GM12878 (cell line): ENCODE measurements around the gene ZNF771. TPM values are rescaled to one million over a fixed set of nuclear protein-coding genes. Genes with fewer than 3 reads are reported as not detected.

Experiments
- ATAC-seq: fragments of 200-7000 bp; cut with Tn5 transposase; 3 replicates; pipeline ENCODE4 v1.9.1; 2020; ENCODE audit warnings: mild to moderate bottlenecking, moderate library complexity
- BruUV-seq: library from RNA; stranded (reverse); fragments of 400-500 nt; replicated peaks from 2 replicates; lab custom pipeline; 2021; lab: Mats Ljungman, UMichigan
- CTCF ChIA-PET: fragments of 300-600 bp; sonication (Branson Sonifier 250); formaldehyde crosslinking; extraction: SDS; loops from one replicate; lab custom pipeline; 2021; ENCODE audit warnings: inconsistent platforms; lab: Yijun Ruan, JAX
- POLR2A ChIA-PET: fragments of 350-600 bp; formaldehyde crosslinking; extraction: SDS; loops from one replicate; lab custom pipeline; 2021; ENCODE audit warnings: inconsistent platforms; lab: Charles Lee
- RAD21 ChIA-PET: fragments of 300-600 bp; sonication (Branson Sonifier 250); formaldehyde crosslinking; loops from one replicate; lab custom pipeline; 2023; ENCODE audit warnings: antibody characterized with exemption; ENCODE audit not compliant: unreplicated experiment; lab: Charles Lee
- SMC1A ChIA-PET: fragments of 300-600 bp; sonication (Branson Sonifier 250); formaldehyde crosslinking; loops from one replicate; lab custom pipeline; 2023; ENCODE audit not compliant: unreplicated experiment, uncharacterized antibody; lab: Charles Lee
- DNase-seq: peaks from one replicate; pipeline ENCODE4 v3.0.0-alpha.2; 2011; ENCODE audit warnings: low read depth, low spot score
- FAIRE-seq: peaks from 3 replicates; lab custom pipeline; 2011; peaks lifted over from hg19 to GRCh38; lab: Jason Lieb, UNC
- H2AFZ ChIP-seq: 2 replicates; pipeline ENCODE4 v1.6.0; 2011; ENCODE audit warnings: low read depth, low read length, control low read depth; ENCODE audit not compliant: control insufficient read depth
- H3K27ac ChIP-seq: 2 replicates; pipeline ENCODE4 v1.5.1; 2011; ENCODE audit warnings: control low read depth; ENCODE audit not compliant: control insufficient read depth, insufficient read depth
- H3K27me3 ChIP-seq, 2 experiments: replicated peaks in 1 of 2; 2 replicates each; pipeline versions ENCODE4 v1.6.0 to v1.6.1; 2011; ENCODE audit warnings: low read length in 1 of 2; ENCODE audit not compliant: control insufficient read depth in 2 of 2, insufficient read depth in 2 of 2
- H3K36me3 ChIP-seq, 2 experiments: 2 replicates each; pipeline ENCODE4 v1.5.1; 2011; ENCODE audit warnings: low read length in 1 of 2; ENCODE audit not compliant: control insufficient read depth in 2 of 2, insufficient read depth in 2 of 2
- H3K4me1 ChIP-seq: 2 replicates; pipeline ENCODE4 v1.6.1; 2011; ENCODE audit warnings: mild to moderate bottlenecking, low read length, moderate library complexity, mixed read lengths; ENCODE audit not compliant: control insufficient read depth, insufficient read depth
- H3K4me2 ChIP-seq: 2 replicates; pipeline ENCODE4 v1.6.0; 2011; ENCODE audit warnings: control low read depth; ENCODE audit not compliant: control insufficient read depth, insufficient read depth
- H3K4me3 ChIP-seq: fragments of 200-600 bp; sonication (generic); 2 replicates; pipeline ENCODE4 v1.5.1; 2016
- H3K79me2 ChIP-seq: 2 replicates; pipeline ENCODE4 v1.6.0; 2011; ENCODE audit warnings: low read length; ENCODE audit not compliant: control insufficient read depth, insufficient read depth
- H3K9ac ChIP-seq: 2 replicates; pipeline ENCODE4 v1.8.0; 2011; ENCODE audit warnings: low read length, control low read depth, mixed read lengths; ENCODE audit not compliant: control insufficient read depth, insufficient read depth
- H3K9me3 ChIP-seq: replicated peaks from 3 replicates; pipeline ENCODE4 v1.5.1; 2011; ENCODE audit warnings: mild to moderate bottlenecking, low read length; ENCODE audit not compliant: control insufficient read depth, insufficient read depth
- H4K20me1 ChIP-seq: 2 replicates; pipeline ENCODE4 v1.6.0; 2011; ENCODE audit not compliant: control insufficient read depth, insufficient read depth
- IKZF2 ChIP-seq, 2 experiments: fragments of 450-650 bp; IDR thresholded peaks; 2 replicates each; pipeline ENCODE4 v1.6.1; 2017; ENCODE audit warnings: mild to moderate bottlenecking in 2 of 2, moderate library complexity in 2 of 2
- LARP7 ChIP-seq: fragments of 450-650 bp; IDR thresholded peaks from 2 replicates; pipeline ENCODE4 v1.6.1; 2017; ENCODE audit warnings: mild to moderate bottlenecking
- NBN ChIP-seq: fragments of 450-650 bp; IDR thresholded peaks from 2 replicates; pipeline ENCODE4 v1.6.1; 2016
- TAF1 ChIP-seq: IDR thresholded peaks from 2 replicates; pipeline ENCODE4 v1.6.1; 2011; ENCODE audit warnings: mild to moderate bottlenecking, low read depth, low read length, borderline replicate concordance
- TARDBP ChIP-seq: IDR thresholded peaks from 2 replicates; pipeline ENCODE4 v1.6.1; 2016; ENCODE audit warnings: borderline replicate concordance
- YY1 ChIP-seq: IDR thresholded peaks from 2 replicates; pipeline ENCODE4 v1.6.1; 2011; ENCODE audit warnings: low read depth, mild to moderate bottlenecking, low read length
- ZNF207 ChIP-seq: fragments of 450-650 bp; IDR thresholded peaks from 2 replicates; pipeline ENCODE4 v1.6.1; 2014; ENCODE audit warnings: antibody characterized with exemption, mild to moderate bottlenecking, borderline replicate concordance
- ZNF622 ChIP-seq: fragments of 450-650 bp; IDR thresholded peaks from 2 replicates; pipeline ENCODE4 v1.6.1; 2017; ENCODE audit warnings: mild to moderate bottlenecking, inconsistent platforms
- ZZZ3 ChIP-seq: IDR thresholded peaks from 2 replicates; pipeline ENCODE4 v1.6.1; 2011; ENCODE audit warnings: low read depth; ENCODE audit not compliant: control insufficient read depth, insufficient read length
- WGBS: methylation state at CpG from one replicate; pipeline ENCODE4 v1.1.6; 2016; ENCODE audit warnings: low lambda C conversion rate; ENCODE audit not compliant: insufficient replicate concordance, insufficient coverage; ENCODE audit errors: missing lambda C conversion rate; 5-methylcytosine and 5-hydroxymethylcytosine counted together
- in situ Hi-C: fragments of 300-500 bp; cut with MboI; formaldehyde crosslinking; loops from 9 replicates; pipeline ENCODE4 v1.14.3; 2018; ENCODE audit warnings: mixed read lengths
- intact Hi-C: fragments of 100-400 bp; cut with micrococcal nuclease; formaldehyde crosslinking; loops from one replicate; pipeline ENCODE4 v1.14.2; 2022; ENCODE audit not compliant: unreplicated experiment
- polyA plus RNA-seq, 11 experiments: library from polyadenylated mRNA; depleted of rRNA in 4 of 11; unstranded in 6 of 11; stranded (reverse) in 5 of 11; fragments of >200 nt; fragmentation: Nextera tagmentation in 4 of 11; fragmentation: Illumina TruSeq in 1 of 11; extraction: Ambion mirVana in 4 of 11; extraction: Trizol in 1 of 11; gene quantifications; 1 replicate in 1 of 11; 2 replicates in 10 of 11; pipeline versions ENCODE4 v1.2.1 to v1.2.3, GENCODE V29; 2011 to 2016; ENCODE audit warnings: inconsistent platforms in 2 of 11, missing spikeins in 2 of 11, low read depth in 1 of 11
- total RNA-seq, 4 experiments: library from RNA; depleted of rRNA in 3 of 4; stranded (reverse); fragments of >200 nt in 3 of 4; fragmentation: Illumina TruSeq in 1 of 4; extraction: Trizol in 1 of 4; gene quantifications; 2 replicates each; pipeline versions ENCODE4 v1.2.1 to v1.2.3, GENCODE V29; 2013 to 2021

The ZNF771 gene
- total and polyA plus RNA-seq, 10 of the 15 experiments (the other 5 are each of a cell fraction or from before 2014, with no cell fraction given) = 0.98 to 7.6 (median 3.7) TPM

GRCh38 chr16:30369091-30369937, 38.1 kb upstream of the ZNF771 start:
- no peak for TF ChIP-seq TAF1
- TF ChIP-seq IKZF2 (IDR thresholded peaks at IDR 0.05) = no peak
- TF ChIP-seq ZZZ3 = no peak
- TF ChIP-seq LARP7 = 0 out of 2 replicates have a peak, but pooled peaks have one; percentile 18
- TF ChIP-seq ZNF207 = no peak
- no peak for TF ChIP-seq TARDBP
- no peak for TF ChIP-seq NBN
- TF ChIP-seq ZNF622 = no peak
- 0 out of 2 replicates have a peak, but pooled peaks have one; percentile 6 for TF ChIP-seq YY1
- Histone ChIP-seq H3K79me2 (peaks cover 35% of the 10 kb centered on the region), H3K4me2 (peak overlapping the region; percentile 98), H3K27me3 (no peaks in the 10 kb centered on the region), H3K27ac (peak overlapping the region; percentile 64), H3K9me3 (no peaks in the 10 kb centered on the region), H3K4me1 (peaks cover 16% of the 10 kb centered on the region), H3K4me3 (peak overlapping the region; percentile 97), H2AFZ (no peak overlapping the region), H3K36me3 (peaks cover 2 to 4% of the 10 kb centered on the region in 2 experiments; a peak in 2 of 4 replicates), H3K9ac (peak overlapping the region; percentile 86), H4K20me1 (peaks cover 14% of the 10 kb centered on the region)
- BruUV-seq = no TSS peak
- under 1% methylated on average over 33 of the region's 45 CpGs for WGBS
- ATAC-seq (no peak), FAIRE-seq (no peak), DNase-seq (no peak)
- intact Hi-C loops (no loop called here), in situ Hi-C loops (no loop called here)
- RAD21 ChIA-PET = interaction anchor here (0.6 to 3.8 kb wide), 7 partner anchors 9 to 260 kb away, joined by 3 to 33 read pairs (median 5); partner anchors contain the start of genes CD2BP2, SEPTIN1, ZNF747 and ZNF771
- SMC1A ChIA-PET = interaction anchor here (1.1 to 3.5 kb wide), 4 partner anchors 12 to 39 kb away, joined by 4 to 15 read pairs (median 4); partner anchors contain the start of genes CD2BP2 and ZNF771
- CTCF ChIA-PET = interaction anchor here (0.6 to 9.0 kb wide), 8 partner anchors 13 to 277 kb away, joined by 3 to 70 read pairs (median 4); partner anchors contain the start of gene ZNF771
- POLR2A ChIA-PET = interaction anchor here (0.7 to 2.1 kb wide), 8 partner anchors 9 to 263 kb away, joined by 3 to 8 read pairs (median 4); partner anchors contain the start of gene DCTPP1
